Effector memory CD4-positive, alpha-beta T cell (primary cell): ENCODE data around the gene MSI2.

Source experiments
- DNase-seq, 3 donors: peaks; one replicate each; pipeline ENCODE4 v3.0.0-alpha.2; 2020
- H3K27ac ChIP-seq: 2 replicates; pipeline ENCODE4 v1.7.0; 2013; ENCODE audit warnings: mild to moderate bottlenecking, low read length, moderate library complexity; ENCODE audit not compliant: insufficient read depth, poor library complexity, severe bottlenecking
- H3K27me3 ChIP-seq: replicated peaks from 2 replicates; pipeline ENCODE4 v1.7.0; 2013; ENCODE audit warnings: mild to moderate bottlenecking, low read length; ENCODE audit not compliant: insufficient read depth, control insufficient read depth, poor library complexity, severe bottlenecking
- H3K36me3 ChIP-seq: 2 replicates; pipeline ENCODE4 v1.7.0; 2013; ENCODE audit warnings: mild to moderate bottlenecking, low read length, moderate library complexity; ENCODE audit not compliant: control insufficient read depth, insufficient read depth
- H3K4me1 ChIP-seq: 2 replicates; pipeline ENCODE4 v1.7.0; 2013; ENCODE audit warnings: low read length, mild to moderate bottlenecking; ENCODE audit not compliant: control insufficient read depth, insufficient read depth, poor library complexity, severe bottlenecking
- H3K4me3 ChIP-seq: 2 replicates; pipeline ENCODE4 v1.7.0; 2013; ENCODE audit warnings: low read length, low read depth, mild to moderate bottlenecking; ENCODE audit not compliant: insufficient read depth, poor library complexity, severe bottlenecking
- H3K9me3 ChIP-seq: 2 replicates; pipeline ENCODE4 v1.7.0; 2013; ENCODE audit warnings: mild to moderate bottlenecking, low read length, moderate library complexity; ENCODE audit not compliant: control insufficient read depth

MSI2 gene

DNA sequence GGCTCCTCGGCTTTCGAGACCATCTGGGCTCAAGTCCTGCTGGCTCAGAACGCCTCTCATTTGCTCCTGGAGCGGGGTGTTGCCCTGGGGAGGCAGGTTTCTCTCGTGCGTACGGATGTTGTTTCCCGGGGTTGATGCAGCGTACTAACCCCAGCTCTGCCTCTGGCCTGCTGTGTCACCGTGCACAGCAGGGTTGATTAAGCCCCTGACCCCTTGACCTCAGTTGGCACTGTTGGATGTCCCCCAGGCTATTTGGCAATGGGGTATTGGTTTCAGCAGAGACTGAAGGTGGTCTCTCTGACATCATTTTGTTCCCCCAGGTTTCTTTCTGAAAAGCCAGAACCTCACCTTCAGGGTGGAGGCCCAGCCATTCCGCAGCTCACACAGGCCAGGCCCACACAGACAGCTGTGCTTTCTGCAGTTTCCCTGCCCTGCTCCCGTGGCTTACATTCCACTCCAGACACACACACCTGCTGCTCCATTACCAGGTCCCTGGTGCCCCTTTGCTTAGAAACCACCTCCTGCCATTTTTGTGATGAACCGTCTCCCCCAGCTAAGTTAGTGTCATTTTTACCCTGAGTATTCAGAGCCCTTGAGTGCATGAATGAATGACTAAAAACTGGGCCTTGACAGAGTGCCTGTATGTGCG, 255.3 kb downstream of the MSI2 start:
- H3K9me3 ChIP-seq = no peaks in the 10 kb centered on the region
- no peaks in the 10 kb centered on the region for H3K27me3 ChIP-seq
- no peak overlapping the region for H3K4me3 ChIP-seq
- DNase-seq = no peak
- H3K4me1 ChIP-seq = no peaks in the 10 kb centered on the region
- H3K27ac ChIP-seq = no peak overlapping the region
- no peaks in the 10 kb centered on the region for H3K36me3 ChIP-seq

GRCh38 chr17:57512258-57512657, 255.9 kb downstream of the MSI2 start:
- Histone ChIP-seq H3K9me3 (no peaks in the 10 kb centered on the region), H3K4me3 (no peak overlapping the region), H3K4me1 (no peaks in the 10 kb centered on the region), H3K27ac (no peak overlapping the region), H3K36me3 (no peaks in the 10 kb centered on the region), H3K27me3 (no peaks in the 10 kb centered on the region)
- DNase-seq = no peak

DNA sequence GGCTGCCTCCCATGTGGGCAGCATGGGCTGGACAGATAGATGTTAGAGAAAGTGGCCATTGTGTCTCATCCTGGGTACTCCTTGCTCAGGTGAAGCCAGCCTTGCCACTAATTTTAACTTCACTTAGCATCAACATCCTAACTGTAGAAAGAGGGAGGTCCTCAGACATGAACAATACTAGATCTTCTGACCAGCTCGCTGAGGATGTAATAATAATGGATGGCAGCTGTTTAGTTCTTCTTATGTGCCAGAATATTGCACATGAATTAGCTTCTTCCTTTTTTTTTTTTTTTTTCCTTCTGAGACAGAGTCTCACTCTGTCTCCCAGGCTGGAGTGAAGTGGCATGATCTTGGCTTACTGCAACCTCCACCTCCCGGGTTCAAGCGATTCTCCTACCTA, 256.4 kb downstream of the MSI2 start:
- Histone ChIP-seq H3K27ac (no peak overlapping the region), H3K27me3 (no peaks in the 10 kb centered on the region), H3K4me1 (no peaks in the 10 kb centered on the region), H3K4me3 (no peak overlapping the region), H3K36me3 (no peaks in the 10 kb centered on the region), H3K9me3 (no peaks in the 10 kb centered on the region)
- DNase-seq = no peak

- Histone ChIP-seq H3K27me3 (no peaks in the 10 kb centered on the region), H3K9me3 (no peaks in the 10 kb centered on the region), H3K36me3 (no peaks in the 10 kb centered on the region), H3K4me1 (no peaks in the 10 kb centered on the region), H3K27ac (no peak overlapping the region), H3K4me3 (no peak overlapping the region)
- DNase-seq = no peak
Measured at GRCh38 chr17:57513569-57513968, 257.2 kb downstream of the MSI2 start.

DNA sequence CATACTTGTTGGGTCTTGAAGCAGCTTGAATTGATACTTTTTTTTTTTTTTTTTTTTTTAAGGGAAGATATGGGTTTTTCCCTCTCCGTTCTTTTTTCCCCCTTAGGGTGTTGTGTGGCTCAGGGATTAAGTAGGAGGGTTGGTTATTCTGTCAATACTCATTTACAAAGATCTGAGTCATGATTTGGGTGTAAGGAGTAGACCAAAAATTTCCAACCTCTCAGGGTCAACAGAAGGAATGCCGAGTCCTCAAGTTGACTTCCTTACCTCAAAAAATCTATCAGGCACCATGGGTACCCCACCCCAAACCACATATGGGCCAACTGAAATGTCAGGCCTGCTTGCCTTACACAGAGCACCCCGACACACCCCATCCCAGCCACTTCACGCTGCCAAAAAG, 258.3 kb downstream of the MSI2 start:
- H3K4me3 ChIP-seq = no peak overlapping the region
- no peaks in the 10 kb centered on the region for H3K27me3 ChIP-seq
- no peaks in the 10 kb centered on the region for H3K9me3 ChIP-seq
- no peaks in the 10 kb centered on the region for H3K4me1 ChIP-seq
- no peak overlapping the region for H3K27ac ChIP-seq
- H3K36me3 ChIP-seq = no peaks in the 10 kb centered on the region
- no peak for DNase-seq

DNA sequence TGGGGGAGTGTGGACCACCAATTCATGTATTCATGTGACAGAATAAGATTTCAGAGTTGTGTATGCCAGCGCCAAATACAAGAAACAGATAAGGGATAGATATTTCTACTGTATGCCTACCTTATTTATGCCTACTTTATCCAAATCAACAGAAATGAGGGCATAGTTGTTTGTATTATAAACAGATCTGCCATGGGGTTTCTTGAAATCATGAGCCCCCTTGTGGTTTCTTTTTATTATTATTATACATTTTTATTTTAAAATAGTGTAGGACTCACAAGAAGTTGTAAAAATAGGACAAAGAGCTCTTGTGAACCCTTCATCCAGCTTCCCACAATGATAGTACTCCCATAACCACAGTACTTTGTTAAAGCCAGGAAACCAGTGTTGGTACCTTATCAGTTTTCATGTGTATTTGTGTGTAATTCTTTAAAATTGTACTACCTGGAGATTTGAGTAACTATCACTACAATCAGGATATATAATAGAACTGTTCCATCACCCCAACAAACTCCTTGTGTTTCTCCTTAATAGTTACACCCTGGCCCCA, 259.4 kb downstream of the MSI2 start:
- Histone ChIP-seq H3K27me3 (no peaks in the 10 kb centered on the region), H3K36me3 (no peaks in the 10 kb centered on the region), H3K4me3 (no peak overlapping the region), H3K9me3 (no peaks in the 10 kb centered on the region), H3K4me1 (no peaks in the 10 kb centered on the region), H3K27ac (no peak overlapping the region)
- DNase-seq = no peak

- Histone ChIP-seq H3K4me1 (no peaks in the 10 kb centered on the region), H3K27me3 (no peaks in the 10 kb centered on the region), H3K4me3 (no peak overlapping the region), H3K9me3 (no peaks in the 10 kb centered on the region), H3K36me3 (no peaks in the 10 kb centered on the region), H3K27ac (no peak overlapping the region)
- no peak for DNase-seq
Measured at GRCh38 chr17:57516290-57517230, 260.2 kb downstream of the MSI2 start.

DNA sequence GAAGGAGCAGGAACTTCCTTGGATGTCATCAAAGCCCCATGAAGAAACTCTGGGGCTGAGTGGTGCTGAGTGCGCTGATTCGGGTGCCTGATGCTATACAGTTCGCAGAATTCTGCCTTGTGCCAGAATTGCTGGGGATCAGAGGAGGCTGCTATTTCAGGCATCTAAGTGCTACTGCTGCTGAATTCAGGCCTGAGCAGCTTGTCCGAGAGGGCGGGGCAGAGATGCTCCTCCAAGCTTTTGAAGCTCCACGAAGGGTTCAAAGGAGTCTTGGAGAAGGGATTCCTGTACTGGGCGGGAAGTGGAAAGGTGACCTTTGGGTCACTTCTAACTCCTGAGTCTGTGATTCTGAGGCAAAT, 260.9 kb downstream of the MSI2 start:
- Histone ChIP-seq H3K4me1 (no peaks in the 10 kb centered on the region), H3K36me3 (no peaks in the 10 kb centered on the region), H3K4me3 (no peak overlapping the region), H3K9me3 (no peaks in the 10 kb centered on the region), H3K27ac (no peak overlapping the region), H3K27me3 (no peaks in the 10 kb centered on the region)
- DNase-seq = no peak

- no peak overlapping the region for H3K27ac ChIP-seq
- H3K36me3 ChIP-seq = no peaks in the 10 kb centered on the region
- no peaks in the 10 kb centered on the region for H3K9me3 ChIP-seq
- no peaks in the 10 kb centered on the region for H3K27me3 ChIP-seq
- no peak for DNase-seq
- no peak overlapping the region for H3K4me3 ChIP-seq
- H3K4me1 ChIP-seq = no peaks in the 10 kb centered on the region
Measured at GRCh38 chr17:57517632-57518456, 261.5 kb downstream of the MSI2 start.
